Measurements from ENCODE around the gene IRGC. TPM values are rescaled to one million over a fixed set of nuclear protein-coding genes. Genes with fewer than 3 reads are reported as not detected.

The IRGC gene, protein sequence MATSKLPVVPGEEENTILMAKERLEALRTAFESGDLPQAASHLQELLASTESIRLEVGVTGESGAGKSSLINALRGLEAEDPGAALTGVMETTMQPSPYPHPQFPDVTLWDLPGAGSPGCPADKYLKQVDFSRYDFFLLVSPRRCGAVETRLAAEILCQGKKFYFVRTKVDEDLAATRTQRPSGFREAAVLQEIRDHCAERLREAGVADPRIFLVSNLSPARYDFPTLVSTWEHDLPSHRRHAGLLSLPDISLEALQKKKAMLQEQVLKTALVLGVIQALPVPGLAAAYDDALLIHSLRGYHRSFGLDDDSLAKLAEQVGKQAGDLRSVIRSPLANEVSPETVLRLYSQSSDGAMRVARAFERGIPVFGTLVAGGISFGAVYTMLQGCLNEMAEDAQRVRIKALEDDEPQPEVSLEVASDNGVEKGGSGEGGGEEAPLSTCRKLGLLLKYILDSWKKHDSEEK
- not detected in 2 replicates for total RNA-seq (2022)
- not detected for Bru-seq, nascent RNA
- not detected for BruChase-seq, experiment 1, labeled RNA remaining after a 2-hour chase
- not detected for BruChase-seq, experiment 2, labeled RNA remaining after a 6-hour chase
- long read RNA-seq = 0 reads

DNA sequence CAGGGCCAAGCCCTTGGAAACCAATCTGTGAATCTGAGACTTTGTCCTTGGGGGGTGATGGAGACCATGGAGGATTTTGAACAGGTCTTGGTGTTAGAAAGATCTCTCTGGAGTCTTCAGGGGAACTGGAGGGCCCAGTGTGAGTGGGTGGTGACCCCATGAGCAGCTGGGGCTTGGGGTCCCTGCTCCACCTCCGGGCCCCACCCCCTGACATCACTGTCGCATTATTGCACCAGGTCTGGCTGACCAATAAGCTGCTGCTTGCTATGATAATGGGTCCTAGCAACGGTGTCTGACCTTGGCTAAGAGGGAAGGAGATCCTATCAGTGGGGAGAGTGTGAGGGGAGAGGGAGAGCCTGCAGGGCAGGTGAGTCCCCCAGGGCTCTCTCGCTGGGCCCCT, at the start of gene IRGC:
TSS of gene IRGC (plus strand) at position 301 of the 400 bp plus-strand sequence. CDS start 2,483 bp downstream, outside the sequence.
- Histone ChIP-seq H3K9me3 (no peaks in the 10 kb centered on the region), H3K4me3 (ENCODE audit: low read depth, low read length) (no peak within 1 kb of the TSS), H3K36me3 (ENCODE audit: control insufficient read depth, insufficient read depth, low read length) (no peaks in the 10 kb centered on the region), H3K4me1 (no peaks in the 10 kb centered on the region), H3K27me3 (replicated peaks; ENCODE audit: control insufficient read depth, insufficient read depth, low read length) (no peaks in the 10 kb centered on the region)
- no peak for DNase-seq
- Mint-ChIP-seq H3K27ac (ENCODE audit: unreplicated experiment) (no peak within 1 kb of the TSS), H3K9me3 (ENCODE audit: unreplicated experiment) (no peaks in the 10 kb centered on the region), H3K4me1 (ENCODE audit: low read depth, unreplicated experiment) (no peaks in the 10 kb centered on the region), H3K27me3 (ENCODE audit: insufficient read depth, unreplicated experiment) (no peaks in the 10 kb centered on the region), H3K4me3 (ENCODE audit: unreplicated experiment) (no peak within 1 kb of the TSS), H3K36me3 (ENCODE audit: insufficient read depth, unreplicated experiment) (no peaks in the 10 kb centered on the region)
- CTCF ChIA-PET = interaction anchor here (0.6 kb wide), 1 partner anchor 39 kb away, joined by 3 read pairs; no protein-coding TSS in a partner anchor
- POLR2A ChIA-PET = no interaction called here
- no TSS peak for BruUV-seq (replicated peaks)
- TF ChIP-seq, protein P1, sequence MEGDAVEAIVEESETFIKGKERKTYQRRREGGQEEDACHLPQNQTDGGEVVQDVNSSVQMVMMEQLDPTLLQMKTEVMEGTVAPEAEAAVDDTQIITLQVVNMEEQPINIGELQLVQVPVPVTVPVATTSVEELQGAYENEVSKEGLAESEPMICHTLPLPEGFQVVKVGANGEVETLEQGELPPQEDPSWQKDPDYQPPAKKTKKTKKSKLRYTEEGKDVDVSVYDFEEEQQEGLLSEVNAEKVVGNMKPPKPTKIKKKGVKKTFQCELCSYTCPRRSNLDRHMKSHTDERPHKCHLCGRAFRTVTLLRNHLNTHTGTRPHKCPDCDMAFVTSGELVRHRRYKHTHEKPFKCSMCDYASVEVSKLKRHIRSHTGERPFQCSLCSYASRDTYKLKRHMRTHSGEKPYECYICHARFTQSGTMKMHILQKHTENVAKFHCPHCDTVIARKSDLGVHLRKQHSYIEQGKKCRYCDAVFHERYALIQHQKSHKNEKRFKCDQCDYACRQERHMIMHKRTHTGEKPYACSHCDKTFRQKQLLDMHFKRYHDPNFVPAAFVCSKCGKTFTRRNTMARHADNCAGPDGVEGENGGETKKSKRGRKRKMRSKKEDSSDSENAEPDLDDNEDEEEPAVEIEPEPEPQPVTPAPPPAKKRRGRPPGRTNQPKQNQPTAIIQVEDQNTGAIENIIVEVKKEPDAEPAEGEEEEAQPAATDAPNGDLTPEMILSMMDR (IDR thresholded peaks at IDR 0.05; ENCODE audit: insufficient read depth in 1 of 2, low read depth in 1 of 2, low read length in 1 of 2, severe bottlenecking in 1 of 2, unreplicated experiment in 1 of 2) = no peak
- intact Hi-C loops (cut with micrococcal nuclease; ENCODE audit: unreplicated experiment) = no loop called here

DNA sequence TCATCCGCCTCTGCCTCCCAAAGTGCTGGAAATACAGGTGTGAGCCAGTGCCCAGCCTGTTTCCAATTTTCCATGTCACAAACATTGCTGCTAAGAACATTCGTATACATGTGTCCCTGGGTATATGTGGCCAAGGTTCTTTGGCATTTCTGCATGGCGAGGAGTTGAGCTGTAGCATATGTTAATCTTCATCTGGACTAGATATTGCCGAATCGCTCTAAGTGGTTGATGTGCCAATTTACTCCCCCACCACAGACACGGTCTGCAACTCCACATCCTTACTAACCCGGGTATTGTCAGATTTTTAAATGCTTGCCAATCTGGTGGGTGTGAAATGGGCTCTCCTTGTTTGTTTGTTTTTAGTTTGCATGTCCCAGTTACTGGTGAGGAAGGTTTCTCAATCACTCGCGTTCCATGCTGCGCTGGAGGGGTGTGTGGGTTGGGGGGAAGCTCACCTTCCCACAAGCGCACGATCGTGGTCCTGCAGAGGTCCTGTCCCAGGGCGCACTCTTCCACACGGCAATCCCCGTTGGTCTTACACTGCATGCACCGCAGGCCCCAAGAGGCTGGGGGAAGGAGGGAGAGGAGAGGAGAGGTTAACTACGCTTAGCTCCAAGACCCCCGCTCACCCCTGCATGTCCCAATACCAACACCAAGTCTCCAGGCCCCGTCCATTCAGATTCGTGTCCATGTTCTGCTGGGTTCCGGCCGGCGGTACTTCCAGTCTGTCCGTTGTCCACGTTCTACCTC, 48.6 kb upstream of the IRGC start:
- Mint-ChIP-seq H3K9me3 (ENCODE audit: unreplicated experiment) (peaks cover 9% of the 10 kb centered on the region), H3K4me1 (ENCODE audit: low read depth, unreplicated experiment) (peaks cover 5% of the 10 kb centered on the region), H3K27me3 (ENCODE audit: insufficient read depth, unreplicated experiment) (peaks cover 8% of the 10 kb centered on the region), H3K4me3 (ENCODE audit: unreplicated experiment) (no peak overlapping the region), H3K27ac (ENCODE audit: unreplicated experiment) (no peak overlapping the region), H3K36me3 (ENCODE audit: insufficient read depth, unreplicated experiment) (peaks cover 17% of the 10 kb centered on the region)
- Histone ChIP-seq H3K4me1 (peaks cover 19% of the 10 kb centered on the region), H3K36me3 (ENCODE audit: control insufficient read depth, insufficient read depth, low read length) (no peaks in the 10 kb centered on the region), H3K9me3 (no peaks in the 10 kb centered on the region), H3K27me3 (replicated peaks; ENCODE audit: control insufficient read depth, insufficient read depth, low read length) (no peaks in the 10 kb centered on the region), H3K4me3 (ENCODE audit: low read depth, low read length) (no peak overlapping the region)
- intact Hi-C loops (cut with micrococcal nuclease; ENCODE audit: unreplicated experiment) = loop anchor here (5.0 to 10.0 kb wide), 2 partner anchors 60 to 118 kb away; partner anchors contain the start of gene KCNN4
- ChIA-PET POLR2A (no interaction called here), CTCF (interaction anchor here (0.6 to 2.0 kb wide), 2 partner anchors 33 to 72 kb away, joined by 3 to 15 read pairs; partner anchors contain the start of genes IRGQ and ZNF576)
- TF ChIP-seq, protein P1 (IDR thresholded peaks at IDR 0.05; ENCODE audit: insufficient read depth in 1 of 2, low read depth in 1 of 2, low read length in 1 of 2, severe bottlenecking in 1 of 2, unreplicated experiment in 1 of 2) = no peak
- DNase-seq = no peak
- no TSS peak for BruUV-seq (replicated peaks)
